HG02623 (cell line): Measurements from ENCODE around the gene S100A14.
"Not testable (repeated sequence)": the region's sequence is repeated elsewhere in the genome, so short reads cannot be mapped to it uniquely, and the experiment has no call there.

ENCODE experiments used
- ATAC-seq: cut with Tn5 transposase; IDR thresholded peaks from one replicate; pipeline ENCODE4 v1.9.1; 2021; ENCODE audit warnings: moderate library complexity; ENCODE audit not compliant: unreplicated experiment

The S100A14 gene

DNA sequence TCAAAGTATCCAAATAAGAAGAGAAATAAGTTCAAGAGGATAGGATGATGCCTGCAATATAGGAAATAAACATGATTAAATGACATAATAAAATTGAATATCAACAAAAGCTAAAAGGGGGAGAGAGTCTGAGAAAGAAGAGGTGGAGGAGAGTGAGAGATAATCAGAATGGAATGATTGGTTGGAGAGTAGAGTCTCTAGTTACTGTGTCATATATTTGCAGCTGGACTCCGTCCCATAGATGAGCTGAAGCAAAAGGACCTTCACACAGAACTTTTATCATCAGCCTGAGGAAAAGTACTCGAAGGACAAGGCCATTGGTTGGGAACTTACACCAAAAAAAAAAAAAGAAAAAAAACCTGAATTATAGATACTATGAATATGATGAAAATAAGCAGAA is 27.6 kb downstream of the S100A14 start:
- ATAC-seq = no peak

DNA sequence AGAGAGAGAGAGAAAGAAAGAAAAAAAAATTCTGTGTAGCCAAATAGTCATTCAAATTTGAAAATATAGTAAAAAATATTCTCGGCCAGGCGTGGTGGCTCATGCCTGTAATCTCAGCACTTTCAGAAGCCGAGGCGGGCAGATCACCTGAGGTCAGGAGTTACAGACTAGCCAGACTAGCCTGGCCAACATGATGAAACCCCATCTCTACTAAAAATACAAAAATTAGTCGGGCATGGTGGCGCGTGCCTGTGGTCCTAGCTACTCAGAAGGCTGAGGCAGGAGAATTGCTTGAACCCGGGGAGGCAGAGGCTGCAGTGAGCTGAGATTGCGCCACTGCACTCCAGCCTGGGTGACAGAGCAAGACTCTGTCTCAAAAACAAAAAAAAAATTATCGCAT is 28.1 kb downstream of the S100A14 start:
- ATAC-seq = not testable (repeated sequence)

DNA sequence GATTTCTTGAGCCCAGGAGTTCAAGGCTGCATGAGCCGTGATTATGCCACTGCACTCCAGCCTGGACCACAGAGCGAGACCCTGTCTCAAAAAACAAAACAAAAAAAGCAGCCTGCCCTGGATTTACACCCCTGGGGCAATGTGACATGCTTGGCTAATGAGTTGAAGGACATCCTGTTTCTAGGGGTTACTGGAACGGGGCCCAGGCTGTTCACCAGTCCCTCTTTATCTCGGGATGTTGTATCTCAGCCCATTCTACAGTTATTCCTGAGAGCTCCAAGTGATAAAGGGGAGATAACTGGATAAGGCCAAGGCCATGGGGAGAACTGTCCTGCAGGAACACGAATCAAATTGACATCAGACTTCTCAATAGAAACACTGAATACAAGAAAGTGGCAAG is 28.8 kb downstream of the S100A14 start:
- no peak for ATAC-seq

DNA sequence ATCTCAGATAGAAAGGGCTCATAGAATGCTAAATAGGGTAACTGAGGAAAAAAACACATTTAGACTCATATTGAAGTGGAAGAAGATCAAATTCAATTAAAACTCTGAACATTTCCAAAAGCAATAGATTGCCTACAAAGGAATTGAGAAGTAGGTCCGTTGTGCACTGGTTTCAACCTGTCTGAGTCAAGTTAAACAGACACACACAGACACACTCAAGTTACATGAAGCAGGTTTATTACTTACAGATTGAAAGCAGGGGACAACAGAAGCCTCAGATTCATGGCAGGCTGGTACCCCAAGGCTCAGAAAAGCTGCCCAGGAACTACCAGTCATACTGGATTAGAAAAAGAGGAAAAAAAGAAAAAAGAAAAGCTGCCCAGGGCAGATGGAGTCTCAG is 29.8 kb downstream of the S100A14 start:
- ATAC-seq = no peak

DNA sequence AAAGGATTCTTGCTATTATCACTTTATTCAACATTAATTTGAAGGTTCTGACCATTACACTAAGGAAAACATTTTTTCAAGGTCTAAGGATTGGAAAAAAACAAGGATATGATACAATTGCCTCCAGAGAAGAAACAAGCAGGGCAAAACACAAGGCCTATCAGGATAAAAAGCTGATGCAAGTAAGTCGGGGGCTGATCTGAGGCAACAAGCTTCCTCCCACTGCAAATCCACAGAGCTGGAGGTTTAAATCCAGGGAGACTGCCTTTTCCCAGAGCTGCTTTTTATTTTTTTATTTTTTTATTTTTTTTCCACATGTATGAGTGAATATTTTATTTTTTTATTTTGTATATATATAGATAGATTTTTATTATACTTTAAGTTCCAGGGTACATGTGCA is 31.1 kb downstream of the S100A14 start:
- ATAC-seq = no peak

DNA sequence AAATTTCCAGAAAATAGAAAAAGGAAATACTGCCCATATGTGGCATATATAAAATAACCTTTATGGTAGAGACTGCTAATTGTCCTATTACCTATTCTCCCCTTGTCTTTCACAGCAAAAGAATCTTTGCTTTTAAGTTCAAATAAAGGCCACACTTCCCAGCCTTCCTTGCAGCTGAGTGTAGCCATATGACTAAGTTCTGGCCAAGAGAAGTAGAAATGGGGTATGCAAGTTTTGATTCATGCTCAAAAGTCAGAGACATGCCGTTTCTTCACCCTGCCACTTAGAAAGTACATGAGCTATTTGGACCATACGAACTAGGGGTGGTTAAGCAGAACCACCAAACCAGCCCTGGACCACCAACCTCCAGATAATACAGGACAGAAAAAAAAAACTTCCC is 32.1 kb downstream of the S100A14 start:
- ATAC-seq = no peak

DNA sequence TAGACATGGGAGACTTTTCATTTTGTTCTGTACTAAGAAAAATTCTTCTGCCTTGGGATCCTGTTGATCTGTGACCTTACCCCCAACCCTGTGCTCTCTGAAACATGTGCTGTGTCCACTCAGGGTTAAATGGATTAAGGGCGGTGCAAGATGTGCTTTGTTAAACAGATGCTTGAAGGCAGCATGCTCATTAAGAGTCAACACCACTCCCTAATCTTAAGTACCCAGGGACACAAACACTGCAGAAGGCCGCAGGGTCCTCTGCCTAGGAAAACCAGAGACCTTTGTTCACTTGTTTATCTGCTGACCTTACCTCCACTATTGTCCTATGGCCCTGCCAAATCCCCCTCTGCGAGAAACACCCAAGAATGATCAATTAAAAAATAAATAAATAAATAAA is 32.6 kb downstream of the S100A14 start:
- not testable (repeated sequence) for ATAC-seq

DNA sequence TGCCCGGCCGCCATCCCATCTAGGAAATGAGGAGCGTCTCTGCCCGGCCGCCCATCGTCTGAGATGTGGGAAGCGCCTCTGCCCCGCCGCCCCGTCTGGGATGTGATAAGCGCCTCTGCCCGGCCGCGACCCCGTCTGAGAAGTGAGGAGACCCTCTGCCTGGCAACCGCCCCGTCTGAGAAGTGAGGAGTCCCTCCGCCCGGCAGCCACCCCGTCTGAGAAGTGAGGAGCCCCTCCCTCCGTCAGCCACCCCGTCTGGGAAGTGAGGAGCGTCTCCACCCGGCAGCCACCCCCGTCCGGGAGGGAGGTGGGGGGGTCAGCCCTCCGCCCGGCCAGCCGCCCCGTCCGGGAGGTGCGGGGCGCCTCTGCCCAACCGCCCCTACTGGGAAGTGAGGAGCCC is 33.3 kb downstream of the S100A14 start:
- not testable (repeated sequence) for ATAC-seq

DNA sequence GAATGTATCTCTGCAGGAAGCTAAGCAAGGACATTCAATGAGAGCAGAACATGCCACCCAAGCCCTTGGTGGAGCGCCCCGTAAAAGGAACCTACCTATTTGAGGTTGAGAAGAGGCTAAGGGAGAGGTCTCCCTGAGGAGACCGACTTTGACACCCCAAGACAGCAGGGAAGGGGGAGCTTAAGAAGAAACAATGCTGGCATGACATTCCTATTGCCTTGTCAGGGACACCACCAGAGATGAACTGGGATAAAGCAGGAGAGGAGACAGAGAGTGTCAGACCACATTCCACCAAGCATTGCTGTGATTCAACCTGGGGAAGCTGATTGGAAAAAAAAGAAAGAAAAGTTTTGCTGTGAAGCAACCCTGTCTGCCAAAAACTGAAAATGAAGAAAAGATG is 37.2 kb downstream of the S100A14 start:
- ATAC-seq = no peak

DNA sequence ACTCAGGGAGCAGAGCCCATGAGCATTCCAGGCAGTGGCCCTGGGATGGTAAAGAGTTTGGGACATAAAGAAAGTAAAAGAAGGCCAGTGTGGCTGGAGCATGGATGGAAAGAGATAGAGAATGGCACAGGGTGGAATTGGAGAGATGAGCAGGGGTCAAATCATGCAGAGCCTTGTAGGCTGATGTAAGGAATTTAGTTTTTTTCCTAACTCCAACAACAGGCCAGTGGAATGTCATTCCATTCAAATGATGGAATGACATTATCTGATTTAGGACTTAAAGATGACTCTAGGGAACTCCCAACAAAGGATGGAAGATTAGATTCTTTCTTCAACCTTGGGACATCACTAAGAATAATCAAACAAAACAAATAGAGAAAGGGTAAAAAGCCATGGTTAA is 37.6 kb downstream of the S100A14 start:
- ATAC-seq = no peak

DNA sequence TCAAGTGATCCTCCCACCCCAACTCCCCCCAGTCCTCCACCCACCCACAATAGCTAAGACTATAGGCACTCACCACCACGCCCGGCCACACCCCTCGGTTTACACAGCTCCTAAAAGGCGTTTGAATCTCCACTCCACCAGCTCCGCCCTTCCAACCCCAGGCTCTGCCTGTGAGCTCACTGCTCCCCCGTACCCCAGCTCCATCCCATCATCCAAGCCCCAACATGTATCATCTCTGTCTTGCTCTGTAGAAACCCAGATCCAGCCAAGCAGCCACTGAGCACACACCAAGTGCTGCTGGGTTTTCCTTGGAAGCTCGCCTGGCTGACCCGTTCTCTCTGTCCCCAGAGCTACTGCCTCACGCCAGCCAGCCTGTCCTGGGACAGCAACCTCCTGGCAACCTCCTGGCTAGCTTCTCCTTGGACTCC is 38.5 kb downstream of the S100A14 start:
- no peak for ATAC-seq

DNA sequence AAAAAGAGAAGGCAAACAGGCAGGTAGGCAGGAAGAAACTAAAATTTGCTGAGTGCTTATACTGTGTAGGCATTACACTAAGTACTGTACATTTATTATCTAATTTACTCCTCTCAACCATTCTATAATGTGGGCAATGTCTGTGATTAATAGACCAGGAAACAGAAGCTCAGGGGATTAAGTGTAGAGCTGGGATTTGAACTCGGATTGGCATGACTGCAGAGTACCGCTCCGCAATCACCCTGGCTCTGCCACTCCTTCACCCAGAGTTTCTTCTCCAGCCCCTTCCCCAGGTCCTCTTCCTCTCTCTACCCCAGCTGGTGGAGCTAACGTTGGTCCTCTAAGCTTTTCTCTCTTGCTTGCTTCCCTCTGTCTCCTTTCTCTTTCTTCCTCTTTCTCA is 39.0 kb downstream of the S100A14 start:
- no peak for ATAC-seq

DNA sequence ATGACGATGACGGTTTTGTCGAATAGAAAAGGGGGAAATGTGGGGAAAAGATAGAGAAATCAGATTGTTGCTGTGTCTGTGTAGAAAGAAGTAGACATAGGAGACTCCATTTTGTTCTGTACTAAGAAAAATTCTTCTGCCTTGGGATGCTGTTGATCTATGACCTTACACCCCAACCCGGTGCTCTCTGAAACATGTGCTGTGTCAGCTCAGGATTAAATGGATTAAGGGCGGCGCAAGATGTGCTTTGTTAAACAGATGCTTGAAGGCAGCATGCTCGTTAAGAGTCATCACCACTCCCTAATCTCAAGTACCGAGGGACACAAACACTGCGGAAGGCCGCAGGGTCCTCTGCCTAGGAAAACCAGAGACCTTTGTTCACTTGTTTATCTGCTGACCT is 40.6 kb downstream of the S100A14 start:
- ATAC-seq = not testable (repeated sequence)

DNA sequence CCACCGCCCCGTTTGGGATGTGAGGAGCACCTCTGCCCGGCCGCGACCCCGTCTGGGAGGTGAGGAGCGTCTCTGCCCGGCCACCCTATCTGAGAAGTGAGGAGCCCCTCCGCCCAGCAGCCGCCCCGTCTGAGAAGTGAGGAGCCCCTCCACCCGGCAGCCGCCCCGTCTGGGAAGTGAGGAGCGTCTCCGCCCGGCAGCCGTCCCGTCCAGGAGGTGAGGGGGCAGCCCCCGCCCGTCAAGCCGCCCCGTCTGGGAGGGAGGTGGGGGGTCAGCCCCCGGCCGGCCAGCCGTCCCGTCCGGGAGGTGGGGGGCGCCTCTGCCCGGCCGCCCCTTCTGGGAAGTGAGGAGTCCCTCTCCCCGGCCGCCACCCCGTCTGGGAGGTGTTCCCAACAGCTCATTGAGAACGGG is 41.0 kb downstream of the S100A14 start:
- ATAC-seq = not testable (repeated sequence)

DNA sequence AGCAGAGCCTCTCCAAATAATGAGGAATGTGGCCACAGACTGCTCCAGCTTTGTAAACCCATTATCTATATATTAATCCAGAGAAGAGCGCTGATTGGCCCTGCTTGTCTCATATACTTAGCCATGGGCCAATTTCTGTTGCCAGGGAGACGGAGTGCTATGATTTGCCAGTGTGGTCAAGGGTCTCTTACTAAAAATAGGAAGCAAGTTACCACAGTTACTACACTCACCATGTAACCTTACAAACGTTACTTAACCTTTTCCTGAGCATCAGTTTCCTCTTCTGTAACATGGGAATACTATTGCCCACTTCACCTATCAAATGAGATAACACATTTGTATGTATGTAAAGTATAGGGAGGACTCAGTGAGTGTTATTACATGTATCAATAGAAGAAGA is 42.8 kb downstream of the S100A14 start:
- ATAC-seq = no peak

DNA sequence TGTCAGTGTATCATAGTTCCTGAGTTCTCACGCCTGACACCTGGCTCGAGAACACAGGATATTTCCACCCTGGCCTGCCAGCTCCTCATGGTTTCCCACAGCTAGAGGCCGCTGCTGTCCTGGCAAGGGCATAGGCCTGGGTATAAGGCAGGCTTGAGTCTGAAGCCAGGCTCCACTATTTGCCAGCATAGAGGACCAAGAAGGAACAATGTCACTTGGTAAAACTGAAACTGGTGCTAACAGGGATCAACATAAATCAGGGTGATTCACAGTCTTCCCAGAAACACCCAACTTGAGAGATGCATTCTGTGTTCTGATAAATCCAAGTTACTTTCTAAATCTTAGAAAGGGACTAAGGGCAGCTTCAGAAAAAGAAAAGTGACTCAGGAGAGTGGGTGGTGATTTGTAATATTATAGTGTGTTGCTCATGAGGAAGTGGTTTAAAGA is 43.5 kb downstream of the S100A14 start:
- peak; percentile 64 for ATAC-seq

DNA sequence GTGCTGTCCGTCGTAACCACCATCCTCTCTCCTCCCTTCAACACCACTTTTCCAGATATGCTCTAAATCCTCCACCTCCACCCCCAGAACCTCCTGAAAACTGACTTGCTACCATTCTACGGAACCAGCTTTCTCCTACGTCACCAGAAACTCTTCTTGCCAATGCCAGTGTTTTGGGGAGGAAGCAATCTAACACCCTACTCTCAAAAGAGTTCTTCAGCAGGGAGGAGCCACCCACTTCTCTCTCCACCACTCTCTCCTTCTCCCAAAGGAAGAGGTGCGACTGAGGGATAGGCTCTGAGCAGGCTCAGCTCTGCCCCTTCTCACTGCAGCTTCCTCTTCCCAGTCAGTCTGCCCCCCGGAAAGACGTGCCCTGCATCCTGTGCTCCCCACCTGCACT is 44.4 kb downstream of the S100A14 start:
- ATAC-seq = no peak

DNA sequence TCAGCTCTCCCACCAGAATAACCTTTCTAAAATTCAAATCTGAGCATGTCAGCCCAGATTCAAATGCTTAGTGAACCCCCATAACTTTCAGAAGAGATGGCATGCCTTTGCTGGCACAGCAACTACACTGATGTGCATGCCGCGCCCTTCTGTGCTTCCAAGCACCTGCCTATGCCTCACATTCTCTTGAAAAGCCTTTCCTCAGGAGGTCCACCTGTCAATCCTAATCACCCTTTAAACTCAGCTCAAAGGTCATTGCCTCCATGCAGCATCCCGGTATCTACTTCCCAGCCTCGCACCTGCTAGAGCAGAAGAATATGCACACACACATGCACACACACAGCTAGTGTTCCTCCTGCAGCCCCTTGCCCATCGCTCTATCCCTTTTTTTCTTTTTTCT is 45.3 kb downstream of the S100A14 start:
- no peak for ATAC-seq

DNA sequence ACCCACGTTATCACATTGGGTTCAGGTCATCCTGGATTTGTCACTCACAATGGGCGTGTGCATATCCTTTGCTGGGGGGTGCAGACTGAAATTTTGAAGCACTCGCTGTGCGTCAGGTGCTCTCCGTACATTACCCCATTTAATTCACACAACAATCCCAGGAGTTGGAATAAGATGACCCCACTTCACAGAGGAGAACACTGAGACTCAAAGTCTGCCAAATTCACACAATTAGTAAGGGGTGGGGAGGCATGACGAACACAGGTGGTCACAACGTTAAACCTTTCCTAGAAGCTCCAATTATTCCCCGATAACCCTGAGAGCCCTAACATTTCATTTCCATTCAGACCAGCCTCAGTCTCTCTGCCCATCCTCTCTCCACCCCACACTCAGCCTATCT is 46.7 kb downstream of the S100A14 start:
- ATAC-seq = no peak

DNA sequence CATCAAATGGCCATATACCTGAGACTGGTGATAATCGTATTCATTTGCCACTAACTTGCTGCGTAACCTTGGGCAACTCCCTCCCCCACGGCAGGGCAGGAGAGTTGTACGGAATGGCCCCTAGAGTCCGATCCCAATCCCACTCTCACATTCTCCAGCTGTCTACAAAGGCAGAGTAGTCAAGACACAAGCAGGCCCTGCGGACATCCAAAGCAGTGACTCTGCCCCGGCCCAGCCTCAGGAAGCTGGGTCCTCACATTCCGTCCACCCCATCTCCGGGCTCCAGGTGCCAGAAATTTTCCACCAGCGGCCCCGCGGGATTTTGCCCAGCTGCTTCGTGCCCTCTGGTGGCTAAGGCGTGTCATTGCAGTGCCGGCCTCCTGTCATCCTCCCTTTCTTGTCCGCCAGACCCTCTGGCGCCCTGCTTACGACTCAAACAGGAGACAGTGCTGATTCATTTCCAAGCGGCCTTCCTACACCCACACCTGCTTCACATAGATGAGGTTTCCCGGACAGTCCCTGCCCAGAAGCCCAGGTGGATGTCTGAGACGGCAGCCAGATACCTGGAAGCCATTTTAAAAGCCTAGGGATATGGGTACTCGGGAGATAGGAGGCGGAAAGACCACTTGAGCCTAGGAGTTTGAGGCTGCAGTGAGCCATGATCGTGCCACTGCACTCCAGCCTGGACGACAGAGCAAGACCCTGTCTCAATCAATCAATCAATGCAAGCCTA is 47.6 kb downstream of the S100A14 start:
- ATAC-seq = no peak

DNA sequence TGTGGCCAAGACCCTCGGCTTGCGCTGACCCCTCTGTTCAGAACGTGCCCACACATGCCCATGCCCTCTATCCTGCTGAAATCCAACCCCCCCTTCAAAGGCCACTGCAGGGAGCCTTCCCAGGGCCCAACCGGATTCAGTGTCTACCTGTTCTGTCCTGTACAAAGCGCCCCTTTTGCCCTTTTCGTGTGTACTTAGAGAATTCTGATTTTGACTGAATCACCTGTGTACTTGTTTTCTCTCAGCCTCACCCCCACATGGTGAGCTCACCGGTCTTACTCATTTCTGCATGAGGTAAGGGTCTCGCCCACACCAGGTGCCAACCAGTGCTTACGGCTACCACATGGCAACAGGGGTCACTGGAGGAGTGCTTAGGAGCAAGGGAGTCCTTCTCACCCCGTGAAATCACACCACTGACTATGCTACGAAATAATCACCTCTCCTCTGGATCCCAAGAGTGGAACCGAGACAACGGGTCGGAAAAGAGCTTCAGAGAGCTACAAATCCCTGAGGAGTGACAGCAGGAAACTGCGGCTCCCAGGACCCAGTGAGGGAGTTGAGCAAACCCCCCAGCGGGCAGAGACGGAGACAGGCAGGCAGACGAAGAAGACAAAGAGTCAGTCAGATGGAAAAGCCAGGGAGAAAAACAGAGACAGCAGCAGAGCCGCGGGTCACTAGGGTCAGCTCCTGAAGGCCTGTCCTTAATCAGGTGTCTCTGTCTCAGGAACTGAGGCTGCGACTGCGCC is 48.3 kb downstream of the S100A14 start:
- no peak for ATAC-seq
